ENCODE data around the gene RNF5. TPM values are rescaled to one million over a fixed set of nuclear protein-coding genes. Genes with fewer than 3 reads are reported as not detected.

The RNF5 gene
- total RNA-seq, 1 experiment from 2014 or later = 114 TPM

- Mint-ChIP-seq H3K4me1 (peaks cover 38% of the 10 kb centered on the region), H3K36me3 (peaks cover 23% of the 10 kb centered on the region), H3K9me3 (no peaks in the 10 kb centered on the region), H3K27ac (peak overlapping the region; percentile 98), H3K27me3 (ENCODE audit: low read depth) (no peaks in the 10 kb centered on the region), H3K4me3 (peak overlapping the region; percentile 82)
- no peak for ATAC-seq
- ChIA-PET CTCF (interaction anchor here (0.5 to 2.6 kb wide), 14 partner anchors 10 to 262 kb away, joined by 3 to 30 read pairs (median 4); partner anchors contain the start of genes GPSM3 and PBX2), POLR2A (interaction anchor here (0.6 to 3.7 kb wide), 5 partner anchors 9 to 58 kb away, joined by 3 to 25 read pairs (median 5); partner anchors contain the start of gene FKBPL)
- no peak for DNase-seq (ENCODE audit: low spot score)
- 0 out of 2 replicates have a peak, but pooled peaks have one; percentile 31 for TF ChIP-seq ERG (CRISPR knock-in tag; IDR thresholded peaks at IDR 0.05)
- TF ChIP-seq ARID4B (CRISPR knock-in tag; IDR thresholded peaks at IDR 0.05; ENCODE audit: borderline replicate concordance) = no peak
Measured at GRCh38 chr6:32176476-32177182, 1.6 kb upstream of the RNF5 start.

- peak; percentile 50 for DNase-seq (ENCODE audit: low spot score)
- Mint-ChIP-seq H3K27me3 (ENCODE audit: low read depth) (no peaks in the 10 kb centered on the region), H3K27ac (peak overlapping the region; percentile 98), H3K9me3 (no peaks in the 10 kb centered on the region), H3K4me3 (peak overlapping the region; percentile 82), H3K36me3 (peaks cover 23% of the 10 kb centered on the region), H3K4me1 (peaks cover 38% of the 10 kb centered on the region)
- ChIA-PET CTCF (interaction anchor here (0.6 to 2.6 kb wide), 12 partner anchors 10 to 488 kb away, joined by 3 to 30 read pairs (median 4); partner anchors contain the start of genes GPSM3 and PBX2), POLR2A (interaction anchor here (0.6 to 3.7 kb wide), 10 partner anchors 10 to 794 kb away, joined by 3 to 25 read pairs (median 5); partner anchors contain the start of genes FKBPL, GPSM3 and PBX2)
- peak; percentile 14 for ATAC-seq
- peak; percentile 52; the same call in 1 of the 2 replicates for TF ChIP-seq CREM (CRISPR knock-in tag; IDR thresholded peaks at IDR 0.05)
- TF ChIP-seq ZNF425 (CRISPR knock-in tag; conservative IDR thresholded peaks at IDR 0.05) = no peak
- TF ChIP-seq ZNF512 (CRISPR knock-in tag; IDR thresholded peaks at IDR 0.05; ENCODE audit: borderline replicate concordance) = no peak
- TF ChIP-seq ATF3 (CRISPR knock-in tag; conservative IDR thresholded peaks at IDR 0.05) = no peak
- TF ChIP-seq ETV6 (CRISPR knock-in tag; IDR thresholded peaks at IDR 0.05) = peak; percentile 43; the same call in 1 of the 2 replicates
- TF ChIP-seq TEAD1 (CRISPR knock-in tag; IDR thresholded peaks at IDR 0.05) = 0 out of 2 replicates have a peak, but pooled peaks have one; percentile 11
- TF ChIP-seq NR3C1 (CRISPR knock-in tag; conservative IDR thresholded peaks at IDR 0.05; ENCODE audit: low read depth) = no peak
- no peak for TF ChIP-seq NFATC4 (CRISPR knock-in tag; IDR thresholded peaks at IDR 0.05)
- no peak for TF ChIP-seq SMAD3 (CRISPR knock-in tag; IDR thresholded peaks at IDR 0.05; ENCODE audit: borderline replicate concordance)
- TF ChIP-seq PREB (CRISPR knock-in tag; IDR thresholded peaks at IDR 0.05; ENCODE audit: borderline replicate concordance) = no peak
- no peak for TF ChIP-seq CREB1 (CRISPR knock-in tag; IDR thresholded peaks at IDR 0.05)
- TF ChIP-seq TP53 (CRISPR knock-in tag; IDR thresholded peaks at IDR 0.05) = no peak
- no peak for TF ChIP-seq PRDM15 (CRISPR knock-in tag; IDR thresholded peaks at IDR 0.05)
Measured at GRCh38 chr6:32177183-32177787, 920 bp upstream of the RNF5 start.
